Measurements from ENCODE around the gene MPST.

MPST gene

GRCh38 chr22:37016134-37016910, 3.2 kb upstream of the MPST start:
- no peak for DNase-seq (ENCODE audit: low read depth)
- H3K4me3 ChIP-seq (ENCODE audit: low read depth, low read length): no peak overlapping the region
- no peak for TF ChIP-seq CTCF (IDR thresholded peaks at IDR 0.05; ENCODE audit: low read depth, low read length, missing control alignments)

GRCh38 chr22:37017356-37017755, 2.2 kb upstream of the MPST start:
- DNase-seq (ENCODE audit: low read depth): no peak
- no peak for TF ChIP-seq CTCF (IDR thresholded peaks at IDR 0.05; ENCODE audit: low read depth, low read length, missing control alignments)
- no peak overlapping the region for H3K4me3 ChIP-seq (ENCODE audit: low read depth, low read length)

- TF ChIP-seq CTCF (IDR thresholded peaks at IDR 0.05; ENCODE audit: low read depth, low read length, missing control alignments): no peak
- no peak for DNase-seq (ENCODE audit: low read depth)
- H3K4me3 ChIP-seq (ENCODE audit: low read depth, low read length): peak overlapping the region; percentile 85
Observed at GRCh38 chr22:37018086-37018814, 1.3 kb upstream of the MPST start.

GRCh38 chr22:37018815-37019308, 680 bp upstream of the MPST start:
- DNase-seq (ENCODE audit: low read depth): no peak
- peak overlapping the region; percentile 85 for H3K4me3 ChIP-seq (ENCODE audit: low read depth, low read length)
- TF ChIP-seq CTCF (IDR thresholded peaks at IDR 0.05; ENCODE audit: low read depth, low read length, missing control alignments): no peak

- H3K4me3 ChIP-seq (ENCODE audit: low read depth, low read length): peak overlapping the region; percentile 85
- TF ChIP-seq CTCF (IDR thresholded peaks at IDR 0.05; ENCODE audit: low read depth, low read length, missing control alignments): no peak
- DNase-seq (ENCODE audit: low read depth): no peak
Observed at GRCh38 chr22:37020192-37020479, 594 bp downstream of the MPST start.

GRCh38 chr22:37021041-37021440, 1.5 kb downstream of the MPST start:
- no peak for DNase-seq (ENCODE audit: low read depth)
- H3K4me3 ChIP-seq (ENCODE audit: low read depth, low read length): no peak overlapping the region
- TF ChIP-seq CTCF (IDR thresholded peaks at IDR 0.05; ENCODE audit: low read depth, low read length, missing control alignments): no peak

All from GM12864 (cell line).